NOMO-1 treated with DMSO at 0.1 percent for 48 hours (cell line): ENCODE data around the gene ABCB6.
A peak's percentile ranks its signal among the peaks of the same experiment; 100 is the strongest.

Source experiments
- DNase-seq: peaks from one replicate; lab custom pipeline; 2025; ENCODE audit not compliant: unreplicated experiment; lab: John Stamatoyannopoulos, UW

ABCB6 gene

GRCh38 chr2:219245899-219246230, 27.1 kb upstream of the ABCB6 start:
- no peak for DNase-seq

GRCh38 chr2:219245148-219245898, 26.6 kb upstream of the ABCB6 start, which contains the start of the genes GLB1L and STK16:
Gene GLB1L, minus strand, starts transcription at chr2:219245444. Its CDS starts 1,871 bp downstream, at chr2:219243573.
Gene STK16, plus strand, starts transcription at chr2:219245479. Its CDS starts 521 bp downstream, at chr2:219246000.
- DNase-seq: peak; percentile 74

DNA sequence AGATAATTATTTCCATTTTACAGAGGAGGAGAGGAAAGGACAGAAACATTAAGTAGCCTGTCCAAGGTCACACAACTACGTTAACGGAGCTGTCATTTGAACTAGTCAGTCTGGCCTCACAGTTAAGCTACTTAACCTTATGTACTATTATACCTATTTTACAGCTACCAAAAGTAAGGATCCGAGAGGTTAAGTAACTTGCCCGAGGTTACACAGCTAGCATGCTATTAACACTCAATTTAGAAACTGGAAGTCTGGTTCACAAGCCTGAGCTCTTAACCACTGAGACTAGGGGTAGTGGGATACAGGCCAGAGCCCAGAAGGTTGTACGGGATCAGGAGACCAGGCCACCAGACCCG, 26.0 kb upstream of the ABCB6 start:
- no peak for DNase-seq

- peak; percentile 64 for DNase-seq
Observed at GRCh38 chr2:219243291-219243761, 24.6 kb upstream of the ABCB6 start.

GRCh38 chr2:219234331-219234730, 15.6 kb upstream of the ABCB6 start:
- DNase-seq: no peak

DNA sequence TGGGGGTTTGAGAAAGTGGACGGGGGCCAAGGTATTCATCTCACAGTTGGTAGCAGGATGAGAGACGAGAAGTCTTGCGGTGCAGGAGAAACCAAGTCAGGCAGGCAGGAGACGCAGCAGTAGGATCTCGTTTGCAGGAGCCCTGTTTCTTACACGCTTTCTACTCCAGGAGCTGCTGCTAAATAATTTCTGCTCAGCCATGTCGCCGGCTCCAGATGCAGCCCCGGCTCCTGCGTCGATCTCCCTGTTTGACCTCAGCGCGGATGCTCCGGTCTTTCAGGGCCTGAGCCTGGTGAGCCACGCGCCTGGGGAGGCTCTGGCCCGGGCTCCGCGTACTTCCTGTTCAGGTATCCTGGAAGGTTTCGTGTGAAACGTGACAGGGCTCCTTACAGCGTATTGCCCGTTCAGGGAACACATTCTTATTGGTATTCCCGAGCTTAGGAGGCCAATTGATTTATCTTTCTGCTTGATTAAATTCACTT, 11.3 kb upstream of the ABCB6 start:
- peak; percentile 33 for DNase-seq

GRCh38 chr2:219229305-219230058, 10.7 kb upstream of the ABCB6 start, which contains the start of the genes ANKZF1 and ATG9A:
Gene ANKZF1, plus strand, starts transcription at chr2:219229806. Its CDS starts 452 bp downstream, at chr2:219230258.
Gene ATG9A, minus strand, starts transcription at chr2:219229636. Its CDS starts 1,612 bp downstream, at chr2:219228024.
- peak; percentile 99 for DNase-seq

DNA sequence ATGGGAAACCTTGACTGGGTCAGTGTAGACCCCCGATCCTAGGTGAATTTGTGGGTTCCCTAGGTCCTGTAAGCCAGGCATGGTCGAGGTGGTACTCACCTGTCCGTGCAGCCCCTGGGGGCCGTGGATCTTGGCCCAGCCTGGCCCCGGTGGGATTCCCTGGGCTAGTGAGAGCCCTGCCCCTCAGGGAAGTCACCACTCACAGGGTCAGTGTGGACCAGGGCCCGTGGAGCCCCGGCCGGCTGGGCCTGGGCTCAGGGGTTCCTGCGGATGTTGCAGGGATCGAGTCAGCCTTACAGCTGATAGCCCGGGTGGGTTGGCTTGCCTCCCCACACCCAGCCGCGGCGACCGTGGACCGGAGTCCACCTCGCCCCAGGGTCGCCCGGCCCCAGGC, 10.2 kb upstream of the ABCB6 start:
- DNase-seq: no peak

DNA sequence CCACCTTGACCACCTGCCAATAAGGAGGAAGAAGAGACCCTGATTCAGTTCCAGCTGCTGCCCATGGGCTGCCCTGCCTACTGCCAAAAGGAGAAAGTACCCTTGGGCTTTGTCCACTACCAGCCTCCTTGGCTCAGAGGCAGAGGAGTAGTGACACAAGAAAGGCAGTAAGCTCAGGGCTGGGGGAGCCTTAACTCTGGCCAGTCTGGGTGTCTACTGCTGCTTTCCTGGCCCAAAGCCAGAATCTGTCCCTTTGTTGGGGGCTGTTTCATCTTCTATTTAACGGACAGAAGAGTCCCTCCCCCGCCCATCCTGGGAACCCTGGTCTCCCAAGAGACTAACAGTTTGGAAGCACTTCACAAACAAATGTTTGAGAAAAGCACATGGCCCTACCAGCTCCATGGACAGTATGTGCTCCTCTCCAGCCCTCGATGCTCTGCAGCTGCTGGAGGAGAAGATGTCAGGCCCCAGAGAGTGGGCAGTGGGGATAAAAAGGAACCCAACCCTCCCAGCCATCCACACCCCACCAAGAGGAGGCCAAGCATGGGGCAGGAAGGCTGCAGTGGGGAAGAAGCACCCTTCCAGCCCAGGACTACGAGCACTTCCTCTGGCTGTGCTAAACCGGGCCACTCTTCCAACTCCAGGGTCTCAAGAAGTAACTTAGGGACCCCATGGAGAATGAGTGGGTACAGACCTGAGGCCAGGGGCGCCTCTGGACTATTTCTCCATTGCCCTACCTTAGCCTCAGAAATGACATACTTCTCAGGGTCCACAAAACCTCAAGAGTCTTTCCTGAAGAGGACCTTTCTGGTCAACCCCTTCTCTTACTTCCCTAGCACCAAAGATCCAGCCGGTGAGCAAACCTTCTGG, 9.5 kb upstream of the ABCB6 start:
- peak; percentile 17 for DNase-seq

GRCh38 chr2:219225350-219225749, 6.6 kb upstream of the ABCB6 start:
- DNase-seq: peak; percentile 61

DNA sequence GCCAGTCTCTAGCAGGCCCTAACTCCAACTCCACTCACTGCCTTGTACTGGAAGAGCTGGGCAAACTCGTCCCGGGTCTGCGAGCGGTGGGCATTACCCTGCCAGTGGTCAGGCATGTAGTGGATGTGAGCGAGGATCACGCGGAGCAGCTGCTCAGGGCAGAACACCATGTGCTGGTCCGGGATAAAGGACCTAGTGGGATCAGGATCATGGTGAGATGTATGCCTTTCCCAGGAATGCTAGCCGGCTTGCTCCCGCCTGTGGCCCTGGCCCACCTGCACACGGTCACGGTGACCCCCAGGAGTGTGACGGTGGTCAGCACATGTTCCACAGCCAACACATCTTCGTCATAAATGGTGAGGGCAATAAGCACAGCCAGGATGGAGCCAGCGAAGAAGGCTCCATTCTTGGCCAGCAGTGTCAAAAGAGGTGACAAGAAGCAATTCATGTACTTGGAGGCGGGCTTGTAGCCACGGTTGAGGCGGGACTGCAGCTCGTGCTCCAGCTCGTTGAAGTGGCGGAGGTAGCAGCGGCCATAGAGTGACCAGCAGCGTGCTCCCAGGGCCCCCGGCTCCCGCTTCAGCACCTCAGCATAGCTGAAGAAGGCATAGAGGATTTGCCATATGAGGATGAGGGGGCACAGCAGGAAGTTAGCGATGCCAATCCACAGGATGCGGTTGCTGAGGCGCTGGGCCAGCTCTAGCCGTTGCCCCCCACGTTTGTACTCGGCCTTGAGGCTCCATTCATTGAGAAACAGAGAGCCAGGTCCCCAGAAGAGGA, 5.3 kb upstream of the ABCB6 start:
- DNase-seq: no peak

GRCh38 chr2:219221957-219222518, 3.3 kb upstream of the ABCB6 start:
- DNase-seq: no peak

DNA sequence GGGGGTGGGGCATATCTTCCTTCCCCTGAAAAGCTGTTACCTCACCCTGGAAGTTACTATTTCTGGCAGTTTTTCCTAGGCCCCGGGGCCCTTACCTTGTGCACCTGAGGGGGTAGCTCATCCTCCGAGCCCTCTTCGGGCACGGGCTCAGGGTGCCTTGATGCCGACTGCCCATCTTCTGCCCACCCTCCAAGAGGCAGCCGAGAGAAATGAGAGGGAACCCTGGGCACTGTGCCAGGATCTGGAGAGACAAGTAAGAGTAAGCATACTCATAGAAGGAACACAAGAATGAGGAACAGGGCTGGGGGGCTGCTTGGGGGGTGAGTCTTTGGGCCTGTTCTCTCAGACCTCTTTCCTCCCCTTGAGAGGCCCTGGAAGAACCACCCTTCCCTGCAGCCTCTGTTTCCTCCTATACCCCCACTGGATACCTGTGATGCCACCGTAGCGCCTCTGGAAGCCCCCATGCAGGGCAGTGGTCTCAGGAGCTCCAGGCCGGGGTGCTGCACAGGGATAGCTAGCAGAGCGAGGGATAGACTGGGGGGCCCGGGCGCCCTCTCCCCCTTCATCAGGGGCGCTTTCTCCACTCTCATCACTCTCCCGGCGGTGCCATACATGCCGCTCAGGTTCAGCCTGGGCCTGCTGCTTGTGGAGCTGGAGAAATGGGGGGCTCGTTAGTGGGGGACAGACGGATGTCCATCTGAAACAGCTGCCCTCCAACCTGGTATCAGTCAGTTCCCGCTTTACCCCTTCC, 2.1 kb upstream of the ABCB6 start:
- DNase-seq: no peak

- DNase-seq: no peak
Observed at GRCh38 chr2:219219784-219220532, 1.2 kb upstream of the ABCB6 start.

- DNase-seq: no peak
Observed at GRCh38 chr2:219218217-219218731, 484 bp downstream of the ABCB6 start.

- DNase-seq: no peak
Observed at GRCh38 chr2:219216535-219216915, 2.2 kb downstream of the ABCB6 start.

GRCh38 chr2:219215871-219216534, 2.8 kb downstream of the ABCB6 start:
- DNase-seq: no peak

- DNase-seq: no peak
Observed at GRCh38 chr2:219214786-219215185, 4.0 kb downstream of the ABCB6 start.
